RPMI7951 (cell line): ENCODE measurements around the gene IQCE. TPM values are rescaled to one million over a fixed set of nuclear protein-coding genes. Genes with fewer than 3 reads are reported as not detected.
"Not testable (repeated sequence)": the region's sequence is repeated elsewhere in the genome, so short reads cannot be mapped to it uniquely, and the experiment has no call there.

Source experiments
- DNase-seq: peaks from one replicate; pipeline ENCODE4 v3.0.0-alpha.2; 2012; ENCODE audit warnings: low read depth
- total RNA-seq: library from RNA; depleted of rRNA; stranded (reverse); fragments of >200 nt; shearing (Covaris generic); gene quantifications from 2 replicates; pipeline ENCODE4 v1.2.3, GENCODE V29; 2014

The IQCE gene
- total RNA-seq, 1 experiment from 2014 or later = 10.1 TPM

DNA sequence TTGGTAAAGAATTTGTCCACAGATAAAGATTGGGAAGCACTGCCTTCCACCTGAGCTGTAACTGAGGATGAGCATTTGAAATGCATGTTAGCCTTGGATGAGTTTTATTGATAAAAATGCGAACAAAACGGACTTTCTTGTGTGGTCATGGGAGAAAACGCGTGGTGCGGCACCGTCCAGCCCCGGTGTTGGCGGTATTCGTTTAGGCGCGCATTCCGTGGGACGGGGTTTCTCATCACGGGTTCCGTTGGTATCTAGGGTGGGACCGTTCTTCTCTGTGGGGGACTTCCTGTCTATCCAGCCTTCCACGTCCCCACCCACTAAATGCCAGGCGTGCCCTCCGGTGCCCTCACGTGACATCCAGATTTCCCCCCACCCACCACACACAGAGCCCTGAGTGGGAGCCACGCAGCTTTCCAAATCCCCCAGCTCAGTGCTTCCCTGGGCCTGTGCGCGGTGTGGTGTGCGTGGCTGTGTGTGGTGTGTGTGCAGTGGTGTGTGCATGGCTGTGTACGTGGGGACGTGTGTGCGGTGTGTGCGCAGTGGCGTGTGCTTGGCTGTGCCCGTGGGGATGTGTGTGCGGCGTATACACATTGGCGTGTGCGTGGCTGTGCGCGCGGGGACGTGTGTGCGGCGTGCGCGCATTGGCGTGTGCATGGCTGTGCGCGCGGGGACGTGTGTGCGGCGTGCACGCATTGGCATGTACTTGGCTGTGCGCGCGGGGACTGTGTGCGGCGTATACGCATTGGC lies 18.1 kb downstream of the IQCE start:
- no peak for DNase-seq

DNA sequence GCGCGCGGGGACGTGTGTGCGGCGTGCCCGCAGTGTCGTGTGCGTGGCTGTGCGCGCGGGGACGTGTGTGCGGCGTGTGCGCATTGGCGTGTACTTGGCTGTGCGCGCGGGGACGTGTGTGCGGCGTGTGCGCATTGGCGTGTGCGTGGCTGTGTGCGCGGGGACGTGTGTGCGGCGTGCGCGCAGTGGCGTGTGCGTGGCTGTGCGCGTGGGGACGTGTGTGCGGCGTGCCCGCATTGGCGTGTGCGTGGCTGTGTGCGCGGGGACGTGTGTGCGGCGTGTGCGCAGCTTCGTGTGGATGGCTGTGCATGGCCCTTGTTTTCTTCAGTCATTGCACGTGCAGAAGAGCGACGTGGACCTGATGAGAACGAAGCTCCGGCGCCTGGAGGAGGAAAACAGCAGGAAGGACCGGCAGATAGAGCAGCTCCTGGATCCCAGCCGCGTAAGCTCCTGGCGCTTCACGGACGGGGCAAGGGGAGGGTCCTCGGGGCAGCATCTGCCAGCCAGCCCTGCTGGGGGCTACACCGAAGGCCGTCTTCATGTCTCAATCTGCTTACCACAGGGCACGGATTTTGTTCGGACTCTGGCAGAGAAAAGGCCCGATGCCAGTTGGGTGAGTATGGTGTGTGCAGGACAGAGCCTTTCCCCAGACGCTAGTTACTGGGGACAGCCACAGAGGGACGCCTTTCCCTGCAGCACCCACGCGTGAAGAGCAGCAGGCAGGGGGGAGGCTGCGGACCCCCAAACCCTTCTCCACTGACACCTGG lies 19.3 kb downstream of the IQCE start:
- no peak for DNase-seq

DNA sequence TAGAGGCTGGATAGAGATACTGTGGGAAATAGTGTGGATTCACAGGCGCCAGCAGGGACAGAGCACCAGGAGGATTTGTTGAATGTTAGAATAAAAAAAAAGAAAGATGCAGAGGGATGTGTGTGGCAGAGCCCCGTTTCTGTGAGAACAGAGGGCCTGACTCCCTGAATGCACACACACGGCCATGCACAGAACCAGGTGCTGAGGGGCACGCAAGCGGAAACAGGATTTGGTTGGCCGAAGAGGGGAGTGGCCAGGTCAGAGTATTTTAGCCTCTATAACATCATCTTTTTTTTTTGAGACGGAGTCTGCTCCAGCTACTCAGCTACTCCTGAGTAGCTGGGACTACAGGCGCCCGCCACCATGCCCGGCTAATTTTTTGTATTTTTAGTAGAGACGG lies 21.9 kb downstream of the IQCE start:
- no peak for DNase-seq

DNA sequence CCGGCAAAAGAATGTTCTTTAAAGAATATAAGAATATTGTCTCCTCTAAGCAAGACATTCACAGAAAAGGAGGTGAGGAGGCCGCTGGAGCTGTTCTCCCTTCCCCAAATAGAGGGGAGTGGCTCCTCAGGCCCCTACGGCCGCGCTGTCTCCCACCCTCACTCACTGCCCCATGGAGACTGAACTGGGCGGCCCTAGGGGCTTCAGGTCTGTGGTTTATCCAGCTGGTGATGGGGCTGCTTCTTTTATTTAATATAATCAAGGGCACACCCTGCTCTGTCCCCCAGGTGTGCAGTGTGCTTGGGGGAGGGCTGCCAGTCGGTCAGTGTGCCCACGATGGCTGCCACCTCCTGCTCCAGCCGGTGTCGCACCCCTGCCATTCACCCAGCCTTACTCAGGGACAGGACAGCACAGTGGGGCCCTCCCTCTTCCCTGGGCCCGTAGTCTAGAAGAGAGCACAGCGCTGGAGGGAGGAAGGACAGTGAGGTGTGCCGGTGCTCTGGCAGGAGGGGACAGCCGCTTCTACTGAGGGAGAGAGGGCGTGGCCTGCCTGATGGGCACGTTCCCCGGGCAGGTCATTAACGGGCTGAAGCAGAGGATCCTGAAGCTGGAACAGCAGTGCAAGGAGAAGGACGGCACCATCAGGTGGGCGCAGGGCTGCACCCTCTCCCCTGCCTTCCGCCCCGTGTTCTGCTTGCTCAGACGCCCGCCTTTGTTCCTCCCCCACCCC lies 23.4 kb downstream of the IQCE start:
- DNase-seq = no peak

DNA sequence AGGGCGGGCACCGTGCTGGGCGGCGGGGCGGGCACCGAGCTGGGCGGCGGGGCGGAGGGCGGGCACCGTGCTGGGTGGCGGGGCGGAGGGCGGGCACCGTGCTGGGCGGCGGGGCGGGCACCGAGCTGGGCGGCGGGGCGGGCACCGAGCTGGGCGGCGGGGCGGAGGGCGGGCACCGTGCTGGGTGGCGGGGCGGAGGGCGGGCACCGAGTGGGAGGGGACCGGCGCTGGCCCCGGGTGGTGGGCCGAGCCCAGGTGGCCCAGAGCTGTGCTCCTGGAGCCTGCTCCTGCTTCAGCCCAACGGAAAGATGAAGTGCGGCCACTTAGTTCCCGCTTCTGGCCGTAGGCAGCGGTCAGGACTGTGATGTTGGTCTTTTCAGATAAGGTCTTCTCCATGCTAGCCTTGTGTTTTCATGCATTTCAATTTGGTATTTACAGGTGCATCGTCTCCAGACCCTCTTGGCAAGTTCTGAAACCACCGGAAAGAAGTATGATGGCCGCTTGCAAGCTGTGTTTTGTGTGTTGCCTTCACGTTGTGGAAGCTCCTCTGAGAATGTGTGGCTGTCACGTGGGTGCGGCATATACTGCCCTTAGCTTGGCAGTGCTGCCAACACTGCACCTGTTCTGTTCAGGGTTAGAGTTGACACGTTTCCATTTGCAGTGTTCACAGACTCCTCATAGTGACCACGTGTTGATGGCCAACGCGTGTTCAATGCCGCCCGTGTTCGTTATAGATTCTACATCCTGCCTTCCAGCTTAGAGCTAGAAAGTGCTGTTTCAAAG lies 25.2 kb downstream of the IQCE start:
- DNase-seq = no peak

GRCh38 chr7:2585446-2585845 lies 26.7 kb downstream of the IQCE start:
- no peak for DNase-seq

DNA sequence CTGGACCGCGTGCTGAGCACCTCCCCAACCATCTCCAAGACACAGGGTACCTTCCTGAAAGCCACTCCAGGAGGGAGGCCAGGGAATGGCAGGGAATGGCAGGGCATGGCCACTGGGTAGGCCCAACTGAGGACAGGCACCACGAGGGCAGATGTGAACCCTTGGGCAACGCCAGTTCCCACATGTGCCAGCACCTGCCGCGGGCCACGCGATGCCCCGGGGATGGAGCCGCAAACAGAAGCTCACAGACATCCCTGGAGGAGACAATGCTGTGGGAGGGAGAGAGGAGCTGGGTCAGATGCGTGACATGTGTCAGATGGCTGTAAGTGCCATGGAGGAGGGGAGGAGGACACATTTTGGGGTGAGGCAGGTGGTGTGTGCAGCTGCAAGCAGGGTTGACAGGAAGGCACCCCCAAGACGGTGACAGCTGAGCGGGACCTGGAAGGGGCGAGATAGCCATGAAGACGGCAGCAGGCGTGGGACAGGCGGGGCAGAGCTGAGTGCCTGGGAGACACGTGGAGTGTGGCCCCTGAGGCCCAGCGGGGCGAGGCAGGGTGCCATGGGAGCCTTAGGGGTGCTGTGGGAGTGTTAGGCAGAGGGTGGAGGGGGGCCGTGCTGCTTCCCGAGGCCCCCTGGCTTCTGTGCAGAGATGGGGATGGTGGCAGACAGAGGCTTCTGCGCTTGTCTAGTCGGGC lies 27.7 kb downstream of the IQCE start:
- DNase-seq = no peak

DNA sequence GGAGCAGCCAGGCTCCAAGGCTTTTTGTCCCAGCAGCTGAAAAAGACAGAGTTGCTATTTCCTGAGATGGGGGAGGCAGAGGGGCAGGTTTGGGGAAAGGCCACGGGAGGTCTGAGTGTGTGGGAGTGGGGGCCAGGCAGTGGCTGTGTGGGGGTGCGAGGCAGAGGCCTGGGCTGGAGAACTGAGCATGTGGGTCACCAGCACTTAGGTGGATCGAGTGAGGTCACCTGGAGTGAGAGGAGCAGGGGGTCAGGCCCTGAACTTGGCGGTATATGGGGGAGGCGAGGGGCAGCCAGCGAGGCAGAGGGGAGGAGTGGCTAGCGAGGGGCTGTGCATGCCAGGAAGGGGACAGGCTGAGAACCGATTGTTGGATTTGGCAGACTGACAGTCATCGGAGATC lies 28.4 kb downstream of the IQCE start:
- no peak for DNase-seq

DNA sequence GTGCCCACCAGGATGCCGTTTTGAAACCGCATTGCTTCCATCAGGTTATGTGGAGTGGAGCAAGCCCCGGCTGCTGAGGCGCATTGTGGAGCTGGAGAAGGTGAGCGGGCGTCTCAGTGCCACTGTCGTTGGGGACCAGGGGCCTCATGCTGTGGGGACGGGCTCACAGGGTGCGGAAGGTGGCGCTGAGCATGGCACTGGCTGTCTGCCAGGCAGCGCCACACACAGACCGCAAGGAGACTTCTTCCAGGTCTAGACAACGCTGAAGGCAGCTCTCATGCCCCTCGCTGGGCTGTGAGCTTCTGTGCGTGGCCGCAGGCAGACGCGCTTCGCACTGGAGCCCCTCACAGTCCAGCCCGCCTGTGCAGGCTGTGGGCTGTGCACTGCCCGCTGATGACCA lies 29.0 kb downstream of the IQCE start:
- no peak for DNase-seq

GRCh38 chr7:2589341-2589740 lies 30.6 kb downstream of the IQCE start:
- no peak for DNase-seq

DNA sequence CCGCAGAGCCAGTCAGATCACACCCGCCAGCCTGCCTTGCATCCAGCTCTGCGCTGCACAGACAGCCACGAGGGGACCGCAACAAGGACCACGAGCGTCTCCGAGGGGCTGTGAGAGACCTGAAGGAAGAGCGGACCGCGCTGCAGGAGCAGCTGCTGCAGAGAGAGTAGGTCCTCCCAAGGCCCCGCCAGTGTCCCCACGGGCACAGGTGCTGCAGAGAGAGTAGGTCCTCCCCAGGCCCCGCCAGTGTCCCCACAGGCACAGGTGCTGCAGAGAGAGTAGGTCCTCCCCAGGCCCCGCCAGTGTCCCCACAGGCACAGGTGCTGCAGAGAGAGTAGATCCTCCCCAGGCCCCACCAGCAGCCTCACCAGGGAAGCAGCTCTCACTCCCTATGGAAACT lies 31.2 kb downstream of the IQCE start:
- not testable (repeated sequence) for DNase-seq

DNA sequence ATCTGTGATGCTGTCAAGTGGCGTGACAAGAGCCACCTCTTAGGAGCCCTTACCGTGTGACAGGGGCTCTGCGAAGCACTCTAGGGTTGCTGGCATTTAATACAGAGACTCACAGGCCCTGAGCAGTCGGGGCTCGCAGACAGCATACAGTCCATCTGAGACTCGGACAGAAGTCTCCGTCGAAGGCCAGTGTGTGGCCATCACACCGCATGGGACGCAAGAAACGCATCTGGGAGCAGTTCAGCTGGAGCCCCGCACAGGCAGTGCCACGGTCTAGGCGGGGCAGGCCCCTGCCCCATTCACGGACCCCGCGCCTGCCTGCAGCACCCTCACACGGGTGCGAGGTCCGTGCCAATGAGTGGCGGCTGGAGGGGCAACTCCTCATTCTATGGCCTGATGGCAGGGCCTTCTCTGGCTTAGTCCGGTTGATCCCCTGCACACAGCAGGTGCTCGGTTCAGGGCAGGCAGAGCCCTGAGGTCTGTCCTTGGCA lies 33.6 kb downstream of the IQCE start:
- no peak for DNase-seq

GRCh38 chr7:2593036-2593727 lies 34.4 kb downstream of the IQCE start:
- DNase-seq = no peak

GRCh38 chr7:2594599-2594998 lies 35.8 kb downstream of the IQCE start:
- DNase-seq = no peak

DNA sequence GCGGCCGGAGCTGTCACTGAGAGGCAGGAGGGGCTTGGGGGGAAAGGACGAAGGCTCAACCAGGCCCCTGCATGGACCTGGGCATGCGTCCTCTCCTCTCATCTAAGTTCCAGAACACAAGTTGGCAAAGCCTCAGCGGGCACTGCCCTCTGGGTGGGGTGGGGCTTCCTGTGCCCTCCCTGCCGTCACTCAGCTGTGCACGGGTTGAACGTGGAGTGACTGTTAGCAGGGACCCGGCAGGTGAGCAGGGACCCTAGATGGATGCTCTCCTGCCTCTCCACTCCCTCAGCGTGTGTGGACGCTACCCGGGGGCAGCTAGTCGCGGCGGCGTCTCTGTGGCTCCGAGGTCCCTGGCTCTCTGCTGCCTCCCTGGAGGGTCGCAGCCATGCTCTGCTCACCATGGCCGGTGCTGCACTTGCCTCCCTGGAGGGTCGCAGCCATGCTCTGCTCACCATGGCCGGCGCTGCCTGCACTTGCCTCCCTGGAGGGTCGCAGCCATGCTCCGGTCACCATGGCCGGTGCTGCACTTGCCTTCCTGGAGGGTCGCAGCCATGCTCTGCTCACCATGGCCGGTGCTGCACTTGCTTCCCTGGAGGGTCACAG lies 36.6 kb downstream of the IQCE start:
- no peak for DNase-seq

DNA sequence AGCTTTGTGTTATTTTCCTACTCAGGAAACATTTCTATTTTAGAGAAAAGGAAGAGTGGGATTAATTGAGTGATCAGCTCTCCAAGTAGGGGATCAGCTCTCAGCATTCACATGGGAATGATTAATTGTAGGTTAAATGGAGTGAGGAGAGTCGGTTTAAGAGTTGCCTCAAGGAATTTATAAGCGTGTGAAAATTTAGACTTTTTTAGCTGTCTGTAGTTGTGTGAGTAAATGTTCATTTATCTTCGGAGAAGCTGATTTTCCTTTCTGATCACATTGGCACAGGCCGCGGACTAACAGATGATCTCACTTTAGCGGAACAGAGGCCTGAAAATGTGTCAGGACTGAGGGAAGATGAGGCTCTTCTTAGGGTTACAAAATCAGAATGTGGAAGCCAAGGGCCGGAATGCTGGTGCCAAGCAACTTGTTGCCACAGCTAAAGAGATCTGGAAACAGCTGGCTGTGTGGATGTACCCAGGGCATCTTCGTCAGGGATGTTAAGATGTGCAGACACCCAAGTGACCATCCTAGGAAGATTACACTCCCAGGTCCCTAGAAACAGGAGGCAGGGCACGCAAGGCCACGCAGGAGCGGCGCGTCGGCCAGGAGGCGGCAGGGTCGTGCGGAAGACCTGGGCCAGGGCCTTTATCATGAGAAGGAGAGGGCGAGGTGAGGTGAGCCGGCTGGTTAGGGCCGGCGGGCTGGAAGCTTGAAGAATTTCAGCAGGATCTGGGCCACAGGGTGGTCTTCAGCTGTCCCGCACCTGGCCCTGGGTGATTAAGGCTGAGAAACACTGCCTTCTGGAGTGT lies 37.9 kb downstream of the IQCE start:
- DNase-seq = no peak

GRCh38 chr7:2597273-2597640 lies 38.5 kb downstream of the IQCE start:
- no peak for DNase-seq

DNA sequence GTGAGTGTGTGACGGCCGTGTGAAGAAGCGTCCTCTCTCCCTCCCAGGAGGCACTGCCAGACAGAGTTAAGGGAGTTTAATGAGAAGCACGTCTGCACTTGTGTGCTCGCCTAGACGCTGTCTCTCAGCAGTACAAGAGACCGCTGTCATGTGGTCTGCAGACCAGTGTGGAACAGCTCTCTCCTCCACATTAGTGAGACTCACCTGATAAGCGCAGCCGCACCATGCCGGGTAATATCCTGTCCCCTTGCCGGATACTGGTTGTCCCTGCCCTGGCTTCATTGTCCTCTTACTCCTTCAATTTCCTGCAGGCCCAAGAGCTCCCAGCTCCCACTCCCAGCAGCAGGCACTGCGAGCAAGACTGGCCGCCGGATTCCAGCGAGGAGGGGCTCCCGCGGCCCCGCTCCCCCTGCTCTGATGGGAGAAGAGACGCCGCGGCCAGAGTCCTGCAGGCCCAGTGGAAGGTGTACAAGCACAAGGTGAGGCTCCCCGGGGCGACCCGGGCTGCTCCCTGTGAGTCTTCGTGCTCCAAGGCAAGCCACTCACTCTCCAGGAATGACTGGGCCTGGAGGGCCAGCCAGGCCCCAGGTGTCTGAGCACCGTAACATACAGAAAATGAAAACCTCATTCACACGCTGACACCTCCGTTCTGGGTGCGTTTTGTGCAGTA lies 39.5 kb downstream of the IQCE start:
- no peak for DNase-seq

DNA sequence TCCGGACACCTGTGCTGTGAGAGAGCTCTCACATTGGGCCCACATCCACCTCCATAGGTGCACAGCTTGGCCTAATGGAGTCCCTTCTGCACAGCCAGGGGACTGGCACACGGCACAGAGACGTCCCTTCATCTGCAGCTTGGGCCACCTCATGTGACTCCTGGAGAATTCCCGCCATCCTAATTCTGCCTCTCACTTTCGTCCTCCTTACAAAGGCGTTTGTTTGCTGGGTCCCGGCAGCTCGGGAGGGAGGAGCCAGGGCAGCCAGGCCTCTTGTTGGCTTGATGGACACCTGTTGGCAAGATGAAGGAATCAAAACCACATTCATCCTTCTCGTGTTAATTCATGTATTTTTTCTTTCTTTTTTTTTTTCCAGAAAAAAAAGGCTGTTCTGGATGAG lies 42.3 kb downstream of the IQCE start:
- no peak for DNase-seq
